Measurements from ENCODE around the gene GUCA2B.

- TF ChIP-seq CTCF (IDR thresholded peaks at IDR 0.05) (no peak), POLR2A (IDR thresholded peaks at IDR 0.05) (no peak), POLR2AphosphoS5 (IDR thresholded peaks at IDR 0.05) (peak in 2 of 3 donors; percentile 72 to 73)
These were observed 12.5 kb downstream of the GUCA2B start for GRCh38 chr1:42165511-42166210.

Measured in transverse colon (tissue), 4 donors.